ENCODE measurements around the gene KRTAP5-5. TPM values are rescaled to one million over a fixed set of nuclear protein-coding genes. Genes with fewer than 3 reads are reported as not detected.
"Not testable (repeated sequence)": the region's sequence is repeated elsewhere in the genome, so short reads cannot be mapped to it uniquely, and the experiment has no call there.

KRTAP5-5 gene
- total and polyA plus RNA-seq, 2 donors (not counting 1 experiment from before 2014, with no cell fraction given), result not detected

DNA sequence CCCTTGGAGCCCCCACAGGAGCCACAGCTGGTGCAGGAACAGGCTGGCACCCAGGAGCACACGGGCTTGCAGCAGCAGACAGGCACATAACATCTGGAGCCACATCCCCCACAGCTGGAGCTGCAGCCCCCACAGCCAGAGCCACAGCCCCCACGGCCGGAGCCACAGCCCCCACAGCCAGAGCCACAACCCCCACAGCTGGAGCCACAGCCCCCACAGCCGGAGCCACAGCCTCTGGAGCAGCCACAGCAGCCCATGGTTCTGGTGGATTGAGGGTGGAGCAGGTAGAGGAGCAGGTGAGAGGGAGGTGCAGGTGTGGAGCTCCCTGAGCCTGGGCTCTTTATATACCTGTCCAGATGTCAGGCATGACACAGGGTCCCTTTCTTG is 31.6 kb upstream of the KRTAP5-5 start, which contains the start of gene KRTAP5-2:
KRTAP5-2 (minus strand) TSS at position 301 of the 387 bp plus-strand sequence; CDS start at position 257, 44 bp downstream.
- H3K27me3 Mint-ChIP-seq, result peaks cover 48% of the 10 kb centered on the region

DNA sequence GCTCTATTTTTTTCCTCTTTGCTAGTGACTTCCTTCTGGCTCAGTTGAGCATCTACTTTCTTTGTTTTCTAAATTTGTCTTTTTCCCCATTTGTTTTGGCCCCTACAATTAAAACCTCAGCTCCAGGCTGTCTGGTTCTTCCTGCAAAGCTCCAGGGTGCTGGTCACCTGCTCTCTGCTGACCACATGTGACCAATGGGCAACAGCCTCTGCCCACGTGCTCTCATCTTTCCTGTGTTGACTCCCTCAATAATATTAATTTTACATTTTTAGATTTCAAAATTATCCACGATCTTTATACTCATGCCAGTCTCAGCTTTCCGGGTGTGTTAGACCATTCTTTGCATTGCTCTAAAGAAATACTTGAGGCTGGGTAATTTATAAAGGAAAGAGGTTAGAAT is 31.2 kb upstream of the KRTAP5-5 start:
- peaks cover 12% of the 10 kb centered on the region for H3K4me1 Mint-ChIP-seq
- H3K27me3 Mint-ChIP-seq, result peaks cover 52% of the 10 kb centered on the region
- H3K4me1 ChIP-seq (ENCODE audit: control insufficient read depth in 2 of 2, insufficient read depth in 2 of 2, low read length in 2 of 2); H4K20me1 ChIP-seq (ENCODE audit: control insufficient read depth, insufficient read depth, low read length, poor library complexity, severe bottlenecking); H3K4me2 ChIP-seq (replicated peaks; ENCODE audit: low read depth, low read length, poor library complexity, severe bottlenecking); H3K4me3 ChIP-seq (ENCODE audit: control extremely low read depth in 1 of 5, extremely low read depth in 1 of 5, insufficient read depth in 1 of 5, low read depth in 2 of 5, low read length in 4 of 5); DNase-seq; H3K36me3 ChIP-seq (replicated peaks in 1 of 2; ENCODE audit: control extremely low read depth in 1 of 2, control insufficient read depth in 1 of 2, extremely low read depth in 1 of 2, insufficient read depth in 2 of 2, low read length in 1 of 2); H3K27ac ChIP-seq (ENCODE audit: low read length in 2 of 2); H3K4me3 Mint-ChIP-seq; H3K9ac ChIP-seq (ENCODE audit: low read length); H3K9me3 Mint-ChIP-seq (ENCODE audit: insufficient read depth); ATAC-seq (ENCODE audit: low read depth); H2AFZ ChIP-seq (ENCODE audit: insufficient read depth, low read depth, low read length, poor library complexity, severe bottlenecking); H3K27ac Mint-ChIP-seq; H3K79me2 ChIP-seq (ENCODE audit: control insufficient read depth, insufficient read depth, low read length); H3K9me3 ChIP-seq (ENCODE audit: control extremely low read depth in 1 of 3, control insufficient read depth in 2 of 3, insufficient read depth in 1 of 3, low read length in 2 of 3); intact Hi-C loops (cut with micrococcal nuclease); POLR2A ChIA-PET: not testable (repeated sequence)
- H3K27me3 ChIP-seq (replicated peaks in 1 of 4; ENCODE audit: control extremely low read depth in 1 of 4, control insufficient read depth in 3 of 4, insufficient read depth in 4 of 4, low read length in 3 of 4), result peaks cover 0 to 19% (median 4%) of the 10 kb centered on the region in 4 experiments
- CTCF ChIA-PET, result interaction anchor here (1.0 to 1.5 kb wide), 2 partner anchors 23 to 41 kb away, joined by 3 to 6 read pairs; no protein-coding TSS in a partner anchor
- WGBS (ENCODE audit: insufficient coverage), result no CpG with 5 or more reads among the region's 3 CpGs

More for the DNA sequence above, 31.6 kb upstream of the KRTAP5-5 start, which contains the start of gene KRTAP5-2:
- H3K4me3 ChIP-seq (ENCODE audit: control extremely low read depth in 1 of 5, extremely low read depth in 1 of 5, insufficient read depth in 1 of 5, low read depth in 2 of 5, low read length in 4 of 5), result no peak within 1 kb of the TSS
- H3K4me3 Mint-ChIP-seq, result no peak within 1 kb of the TSS
- no peaks in the 10 kb centered on the region for H4K20me1 ChIP-seq (ENCODE audit: control insufficient read depth, insufficient read depth, low read length, poor library complexity, severe bottlenecking)
- H3K27ac ChIP-seq (ENCODE audit: low read length in 2 of 2), result no peak within 1 kb of the TSS
- 17% methylated on average over 1 of the region's 4 CpGs for WGBS (ENCODE audit: insufficient coverage)
- H3K4me2 ChIP-seq (replicated peaks; ENCODE audit: low read depth, low read length, poor library complexity, severe bottlenecking), result no peak within 1 kb of the TSS
- peaks cover 0 to 19% (median 4%) of the 10 kb centered on the region in 4 experiments for H3K27me3 ChIP-seq (replicated peaks in 1 of 4; ENCODE audit: control extremely low read depth in 1 of 4, control insufficient read depth in 3 of 4, insufficient read depth in 4 of 4, low read length in 3 of 4)
- POLR2A ChIA-PET, result no interaction called here
- intact Hi-C loops (cut with micrococcal nuclease), result no loop called here
- no peak within 1 kb of the TSS for H2AFZ ChIP-seq (ENCODE audit: insufficient read depth, low read depth, low read length, poor library complexity, severe bottlenecking)
- DNase-seq (no peak), ATAC-seq (ENCODE audit: low read depth) (no peak)
- TF ChIP-seq, protein P1, sequence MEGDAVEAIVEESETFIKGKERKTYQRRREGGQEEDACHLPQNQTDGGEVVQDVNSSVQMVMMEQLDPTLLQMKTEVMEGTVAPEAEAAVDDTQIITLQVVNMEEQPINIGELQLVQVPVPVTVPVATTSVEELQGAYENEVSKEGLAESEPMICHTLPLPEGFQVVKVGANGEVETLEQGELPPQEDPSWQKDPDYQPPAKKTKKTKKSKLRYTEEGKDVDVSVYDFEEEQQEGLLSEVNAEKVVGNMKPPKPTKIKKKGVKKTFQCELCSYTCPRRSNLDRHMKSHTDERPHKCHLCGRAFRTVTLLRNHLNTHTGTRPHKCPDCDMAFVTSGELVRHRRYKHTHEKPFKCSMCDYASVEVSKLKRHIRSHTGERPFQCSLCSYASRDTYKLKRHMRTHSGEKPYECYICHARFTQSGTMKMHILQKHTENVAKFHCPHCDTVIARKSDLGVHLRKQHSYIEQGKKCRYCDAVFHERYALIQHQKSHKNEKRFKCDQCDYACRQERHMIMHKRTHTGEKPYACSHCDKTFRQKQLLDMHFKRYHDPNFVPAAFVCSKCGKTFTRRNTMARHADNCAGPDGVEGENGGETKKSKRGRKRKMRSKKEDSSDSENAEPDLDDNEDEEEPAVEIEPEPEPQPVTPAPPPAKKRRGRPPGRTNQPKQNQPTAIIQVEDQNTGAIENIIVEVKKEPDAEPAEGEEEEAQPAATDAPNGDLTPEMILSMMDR (IDR thresholded peaks at IDR 0.05), result no peak
- no peak for TF ChIP-seq EZH2 (IDR thresholded peaks at IDR 0.05; ENCODE audit: borderline replicate concordance, insufficient read depth, low read depth, low read length, poor library complexity, severe bottlenecking)
- no peaks in the 10 kb centered on the region for H3K79me2 ChIP-seq (ENCODE audit: control insufficient read depth, insufficient read depth, low read length)
- H3K4me1 Mint-ChIP-seq, result peaks cover 12% of the 10 kb centered on the region
- H3K9ac ChIP-seq (ENCODE audit: low read length), result no peak within 1 kb of the TSS
- H3K4me1 ChIP-seq (ENCODE audit: control insufficient read depth in 2 of 2, insufficient read depth in 2 of 2, low read length in 2 of 2), result no peaks in the 10 kb centered on the region
- no peaks in the 10 kb centered on the region for H3K9me3 ChIP-seq (ENCODE audit: control extremely low read depth in 1 of 3, control insufficient read depth in 2 of 3, insufficient read depth in 1 of 3, low read length in 2 of 3)
- H3K27ac Mint-ChIP-seq, result no peak within 1 kb of the TSS
- H3K9me3 Mint-ChIP-seq (ENCODE audit: insufficient read depth), result no peaks in the 10 kb centered on the region
- no peaks in the 10 kb centered on the region for H3K36me3 ChIP-seq (replicated peaks in 1 of 2; ENCODE audit: control extremely low read depth in 1 of 2, control insufficient read depth in 1 of 2, extremely low read depth in 1 of 2, insufficient read depth in 2 of 2, low read length in 1 of 2)
- CTCF ChIA-PET, result interaction anchor here (1.0 to 1.5 kb wide), 3 partner anchors 23 to 42 kb away, joined by 3 to 6 read pairs (median 5); no protein-coding TSS in a partner anchor

All from B cell (primary cell).